ENCODE results near the gene WDR49.

DNA sequence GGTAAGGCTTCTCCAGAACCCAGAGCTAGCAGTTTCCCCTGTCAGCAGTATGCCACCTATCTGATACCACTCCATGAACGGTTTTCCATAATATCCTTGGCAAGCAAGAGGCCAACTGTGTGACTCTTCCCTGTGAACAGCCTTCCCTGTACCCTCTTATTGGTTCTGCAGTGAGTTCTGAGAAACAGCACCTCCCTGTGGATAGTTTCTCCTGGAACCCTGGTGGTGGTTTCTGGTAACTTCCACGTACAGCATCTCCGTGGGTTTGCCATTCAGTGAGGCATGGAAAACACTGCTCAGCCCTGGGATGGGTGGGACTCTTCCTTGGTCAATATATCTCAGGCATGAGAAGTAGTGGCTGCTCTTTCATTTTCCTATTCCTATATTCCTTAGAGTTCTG, 160.5 kb downstream of the WDR49 start:
- TF ChIP-seq, protein P1, sequence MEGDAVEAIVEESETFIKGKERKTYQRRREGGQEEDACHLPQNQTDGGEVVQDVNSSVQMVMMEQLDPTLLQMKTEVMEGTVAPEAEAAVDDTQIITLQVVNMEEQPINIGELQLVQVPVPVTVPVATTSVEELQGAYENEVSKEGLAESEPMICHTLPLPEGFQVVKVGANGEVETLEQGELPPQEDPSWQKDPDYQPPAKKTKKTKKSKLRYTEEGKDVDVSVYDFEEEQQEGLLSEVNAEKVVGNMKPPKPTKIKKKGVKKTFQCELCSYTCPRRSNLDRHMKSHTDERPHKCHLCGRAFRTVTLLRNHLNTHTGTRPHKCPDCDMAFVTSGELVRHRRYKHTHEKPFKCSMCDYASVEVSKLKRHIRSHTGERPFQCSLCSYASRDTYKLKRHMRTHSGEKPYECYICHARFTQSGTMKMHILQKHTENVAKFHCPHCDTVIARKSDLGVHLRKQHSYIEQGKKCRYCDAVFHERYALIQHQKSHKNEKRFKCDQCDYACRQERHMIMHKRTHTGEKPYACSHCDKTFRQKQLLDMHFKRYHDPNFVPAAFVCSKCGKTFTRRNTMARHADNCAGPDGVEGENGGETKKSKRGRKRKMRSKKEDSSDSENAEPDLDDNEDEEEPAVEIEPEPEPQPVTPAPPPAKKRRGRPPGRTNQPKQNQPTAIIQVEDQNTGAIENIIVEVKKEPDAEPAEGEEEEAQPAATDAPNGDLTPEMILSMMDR (IDR thresholded peaks at IDR 0.05) = no peak
- no peak for TF ChIP-seq POLR2A (IDR thresholded peaks at IDR 0.05)

Data from lower leg skin (tissue), 3 donors.